ENCODE measurements around the gene MKNK2. TPM values are rescaled to one million over a fixed set of nuclear protein-coding genes. Genes with fewer than 3 reads are reported as not detected.

Gene MKNK2
- polyA plus RNA-seq, 1 experiment = 31.1 TPM

GRCh38 chr19:2048104-2048958 lies 2.7 kb downstream of the MKNK2 start:
- Histone ChIP-seq H3K27me3 (ENCODE audit: control insufficient read depth, insufficient read depth, low read length) (no peaks in the 10 kb centered on the region), H3K4me3 (ENCODE audit: low read depth, low read length) (0 out of 2 replicates have a peak overlapping the region, but pooled peaks have one; percentile 82), H3K9me3 (ENCODE audit: control insufficient read depth, insufficient read depth, low read length) (no peaks in the 10 kb centered on the region), H3K27ac (ENCODE audit: low read depth, low read length) (no peak overlapping the region)
- no peak for DNase-seq (ENCODE audit: low read depth, low spot score)
- ChIA-PET POLR2A (interaction anchor here (1.0 kb wide), 1 partner anchor 12 kb away, joined by 4 read pairs; no protein-coding TSS in a partner anchor), CTCF (interaction anchor here (0.6 to 0.8 kb wide), 3 partner anchors 13 to 1515 kb away, joined by 3 to 5 read pairs (median 4); no protein-coding TSS in a partner anchor)
- TF ChIP-seq CTCF (IDR thresholded peaks at IDR 0.05; ENCODE audit: low read depth, low read length) = no peak

DNA sequence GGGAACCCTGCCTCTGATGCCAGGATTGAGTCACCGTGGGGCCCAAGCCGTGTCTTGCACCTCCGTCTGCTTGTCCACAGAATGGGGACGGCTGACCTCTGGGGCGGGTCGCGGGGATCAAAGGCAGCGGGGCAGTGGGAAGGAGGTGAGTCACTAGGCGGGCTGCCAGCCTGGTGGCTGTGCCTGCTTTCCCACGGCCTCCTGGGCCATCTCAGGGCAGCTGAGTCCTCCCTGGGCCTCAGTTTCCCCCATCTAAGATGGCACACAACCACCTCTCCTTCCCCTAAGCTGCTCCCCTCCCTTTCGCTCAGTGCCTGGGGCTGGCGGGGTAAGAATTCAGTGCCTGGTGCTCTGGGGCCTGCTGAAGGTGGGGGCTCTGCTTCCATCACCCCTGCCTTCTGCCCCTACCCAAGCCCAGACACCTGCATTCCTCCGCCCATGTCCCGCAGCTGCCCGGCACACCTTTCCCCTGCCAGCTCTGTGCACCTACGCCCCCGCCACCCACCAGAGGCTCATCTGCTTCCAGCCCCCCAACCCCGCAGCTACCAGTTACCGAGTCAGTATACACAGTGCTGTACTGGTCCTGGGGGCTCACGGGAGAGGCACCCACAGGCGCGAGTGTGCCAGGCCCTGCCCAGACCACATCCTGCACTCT lies 3.5 kb downstream of the MKNK2 start:
- no peaks in the 10 kb centered on the region for H3K9me3 ChIP-seq (ENCODE audit: control insufficient read depth, insufficient read depth, low read length)
- TF ChIP-seq CTCF (IDR thresholded peaks at IDR 0.05; ENCODE audit: low read depth, low read length) = no peak
- CTCF ChIA-PET = interaction anchor here (0.6 kb wide), 1 partner anchor 344 kb away, joined by 3 read pairs; no protein-coding TSS in a partner anchor
- no peak overlapping the region for H3K4me3 ChIP-seq (ENCODE audit: low read depth, low read length)
- POLR2A ChIA-PET = interaction anchor here (1.0 kb wide), 1 partner anchor 13 kb away, joined by 4 read pairs; no protein-coding TSS in a partner anchor
- no peak overlapping the region for H3K27ac ChIP-seq (ENCODE audit: low read depth, low read length)
- no peak for DNase-seq (ENCODE audit: low read depth, low spot score)
- H3K27me3 ChIP-seq (ENCODE audit: control insufficient read depth, insufficient read depth, low read length) = no peaks in the 10 kb centered on the region

DNA sequence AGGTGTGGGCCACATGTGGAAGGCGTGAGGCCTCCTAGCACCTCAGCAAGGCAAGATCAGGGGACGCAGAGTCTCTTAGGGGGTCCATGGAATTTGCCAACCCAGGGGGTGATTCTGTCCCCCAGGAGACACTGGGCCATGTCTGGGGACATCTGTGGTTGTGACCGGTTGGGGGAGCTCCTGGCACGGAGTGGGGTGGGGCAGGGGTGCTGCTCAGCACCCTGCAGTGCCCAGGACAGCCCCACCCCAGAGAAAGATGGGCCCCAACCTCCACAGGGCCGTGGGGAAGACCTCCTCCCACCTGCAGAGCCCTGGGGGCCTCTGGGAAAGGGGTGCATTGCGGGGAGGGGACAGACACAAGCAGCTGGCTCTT lies 4.0 kb downstream of the MKNK2 start:
- no peak for DNase-seq (ENCODE audit: low read depth, low spot score)
- ChIA-PET CTCF (interaction anchor here (0.6 kb wide), 1 partner anchor 345 kb away, joined by 3 read pairs; no protein-coding TSS in a partner anchor), POLR2A (no interaction called here)

DNA sequence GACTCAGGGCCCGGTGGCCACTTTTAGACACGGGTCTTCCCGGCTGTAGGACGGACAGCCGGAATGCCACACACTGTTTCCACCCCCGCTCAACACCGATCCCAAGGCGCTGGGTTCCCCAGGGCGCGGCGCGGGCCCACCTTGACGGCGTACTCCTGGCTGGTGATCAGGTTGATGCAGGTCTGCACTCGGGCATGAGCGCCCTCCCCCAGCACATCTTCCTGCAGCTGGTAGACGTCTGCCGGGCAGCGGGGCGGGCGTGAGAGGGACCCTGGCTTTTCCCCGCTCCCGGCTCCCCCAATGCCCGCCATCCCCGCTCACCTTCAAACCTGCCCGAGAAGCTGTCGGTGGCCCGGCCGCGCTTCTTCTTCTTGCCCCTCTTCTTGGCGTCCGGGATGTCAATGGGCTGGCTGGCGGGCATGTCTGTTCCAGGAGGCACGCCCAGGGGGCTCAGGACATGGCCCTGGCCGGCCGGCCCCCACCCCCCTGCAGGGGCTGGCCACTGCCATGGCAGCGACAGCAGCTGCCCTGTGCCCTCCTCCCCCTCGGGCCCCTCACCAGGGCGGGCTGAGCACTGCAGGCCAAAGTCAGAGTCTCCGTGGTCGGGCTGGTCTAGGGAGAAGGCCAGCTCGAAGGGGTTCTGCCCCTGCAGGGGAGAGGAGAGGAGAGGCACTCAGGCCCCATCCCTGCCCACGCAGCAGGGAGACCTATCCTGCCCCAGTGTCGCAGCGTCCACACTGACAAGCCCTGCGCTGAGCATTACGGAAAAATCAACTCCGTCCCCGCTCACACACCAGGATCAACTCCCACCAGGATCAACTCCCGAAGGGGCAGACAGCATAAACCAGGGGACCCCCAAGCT lies 4.8 kb downstream of the MKNK2 start:
- no peak overlapping the region for H3K27ac ChIP-seq (ENCODE audit: low read depth, low read length)
- no peak for DNase-seq (ENCODE audit: low read depth, low spot score)
- POLR2A ChIA-PET = no interaction called here
- no peak for TF ChIP-seq CTCF (IDR thresholded peaks at IDR 0.05; ENCODE audit: low read depth, low read length)
- no peaks in the 10 kb centered on the region for H3K27me3 ChIP-seq (ENCODE audit: control insufficient read depth, insufficient read depth, low read length)
- H3K9me3 ChIP-seq (ENCODE audit: control insufficient read depth, insufficient read depth, low read length) = no peaks in the 10 kb centered on the region; the same call in 1 of the 2 replicates
- CTCF ChIA-PET = interaction anchor here (0.6 kb wide), 1 partner anchor 105 kb away, joined by 4 read pairs; no protein-coding TSS in a partner anchor
- no peak overlapping the region for H3K4me3 ChIP-seq (ENCODE audit: low read depth, low read length)

More for the DNA sequence above, 4.0 kb downstream of the MKNK2 start:
- Histone ChIP-seq H3K27ac (ENCODE audit: low read depth, low read length) (no peak overlapping the region), H3K27me3 (ENCODE audit: control insufficient read depth, insufficient read depth, low read length) (no peaks in the 10 kb centered on the region), H3K9me3 (ENCODE audit: control insufficient read depth, insufficient read depth, low read length) (no peaks in the 10 kb centered on the region), H3K4me3 (ENCODE audit: low read depth, low read length) (no peak overlapping the region)
- no peak for TF ChIP-seq CTCF (IDR thresholded peaks at IDR 0.05; ENCODE audit: low read depth, low read length)
